ENCODE measurements around the gene SLC39A9.

DNA sequence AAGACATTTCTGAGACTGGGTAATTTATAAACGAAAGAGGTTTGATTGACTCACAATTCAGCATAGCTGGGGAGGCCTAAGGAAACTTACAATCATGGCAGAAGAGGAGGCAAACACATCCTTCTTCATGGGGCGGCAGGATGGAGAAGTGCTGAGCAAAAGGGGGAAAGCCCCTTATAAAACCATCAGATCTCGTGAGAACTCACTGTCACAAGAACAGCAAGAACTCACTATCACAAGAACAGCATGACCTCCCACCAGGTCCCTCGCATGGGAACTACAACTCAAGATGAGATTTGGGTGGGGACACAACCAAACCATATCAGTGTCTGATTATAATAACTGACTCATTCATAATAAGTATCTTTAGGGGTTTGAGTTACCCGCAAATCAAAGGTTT is 6.4 kb downstream of the SLC39A9 start:
- TF ChIP-seq POLR2A (IDR thresholded peaks at IDR 0.05) = no peak
- TF ChIP-seq CTCF (IDR thresholded peaks at IDR 0.05) = no peak
- no peak for TF ChIP-seq POLR2AphosphoS5 (IDR thresholded peaks at IDR 0.05)
